Midbrain (tissue), 1 donor: ENCODE data around the gene ALG14.
"Not testable (repeated sequence)": the region's sequence is repeated elsewhere in the genome, so short reads cannot be mapped to it uniquely, and the experiment has no call there.

Experiments used
- DNase-seq: peaks from one replicate; lab custom pipeline; 2025; lab: John Stamatoyannopoulos, UW

Gene ALG14, protein sequence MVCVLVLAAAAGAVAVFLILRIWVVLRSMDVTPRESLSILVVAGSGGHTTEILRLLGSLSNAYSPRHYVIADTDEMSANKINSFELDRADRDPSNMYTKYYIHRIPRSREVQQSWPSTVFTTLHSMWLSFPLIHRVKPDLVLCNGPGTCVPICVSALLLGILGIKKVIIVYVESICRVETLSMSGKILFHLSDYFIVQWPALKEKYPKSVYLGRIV

DNA sequence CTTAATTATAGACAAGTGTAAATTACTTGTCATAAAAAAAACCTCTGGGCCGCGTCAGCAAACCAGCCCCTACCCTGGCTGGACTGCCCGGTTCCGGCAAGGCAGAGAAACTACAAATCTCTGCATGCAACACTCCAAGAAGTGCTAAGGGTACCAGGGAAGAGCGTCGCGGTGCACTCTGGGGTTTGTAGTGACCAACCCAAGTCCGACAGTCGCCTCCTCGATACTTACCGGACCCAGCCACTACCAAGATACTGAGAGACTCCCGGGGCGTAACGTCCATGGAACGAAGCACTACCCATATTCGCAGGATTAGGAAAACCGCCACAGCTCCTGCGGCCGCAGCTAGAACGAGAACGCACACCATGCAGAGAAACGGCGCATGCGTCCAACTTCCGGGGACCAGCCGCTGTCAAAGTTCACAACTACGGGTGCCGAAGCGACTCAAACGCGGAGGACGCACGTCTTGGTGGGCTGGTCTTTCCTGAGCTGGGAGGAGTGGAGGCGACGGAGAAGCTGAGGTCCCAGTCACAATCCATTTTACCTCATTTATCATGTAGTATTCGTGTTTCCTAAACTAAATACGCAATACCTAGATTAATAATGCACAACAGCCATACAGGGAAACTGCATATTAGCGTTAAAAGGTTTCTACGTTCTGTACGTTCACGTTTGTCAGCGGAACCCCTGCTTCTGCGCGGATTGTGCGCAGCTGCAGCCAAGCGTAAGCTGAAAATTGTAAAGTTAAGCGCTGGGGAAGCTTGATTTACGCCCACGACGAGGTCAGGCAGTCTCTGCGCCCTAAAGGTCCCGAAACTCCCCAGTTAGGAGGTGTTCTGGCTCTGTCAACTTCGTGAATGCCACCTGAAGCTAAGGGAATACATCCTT, at the start of gene ALG14:
ALG14 (minus strand) TSS at position 420 of the 888 bp plus-strand sequence; CDS start at position 367, 53 bp downstream.
- peak; percentile 96 for DNase-seq

DNA sequence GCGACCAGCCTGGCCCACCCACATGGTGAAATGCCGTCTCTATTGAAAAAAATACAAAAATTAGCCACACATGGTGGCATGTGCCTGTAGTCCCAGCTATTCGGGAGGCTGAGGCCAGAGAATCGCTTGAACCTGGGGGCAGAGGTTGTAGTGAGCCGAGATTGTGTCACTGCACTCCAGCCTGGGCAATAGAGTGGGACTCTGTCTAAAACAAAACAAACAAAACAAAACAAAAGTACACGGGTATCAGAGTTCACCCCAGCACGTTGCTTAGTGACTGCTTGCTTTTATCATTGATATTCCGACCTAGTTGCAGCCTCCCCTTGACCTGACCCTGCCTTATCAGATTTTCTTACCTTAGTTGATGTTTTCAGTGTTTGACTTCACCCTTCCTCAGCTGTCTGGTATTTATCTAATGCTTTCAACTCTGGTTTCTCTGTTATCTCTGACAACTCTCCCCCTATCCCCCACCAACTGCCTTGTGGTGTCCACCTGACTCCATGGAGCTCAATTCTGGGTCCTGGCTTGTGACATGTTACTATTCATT, 49.5 kb upstream of the ALG14 start:
- no peak for DNase-seq

DNA sequence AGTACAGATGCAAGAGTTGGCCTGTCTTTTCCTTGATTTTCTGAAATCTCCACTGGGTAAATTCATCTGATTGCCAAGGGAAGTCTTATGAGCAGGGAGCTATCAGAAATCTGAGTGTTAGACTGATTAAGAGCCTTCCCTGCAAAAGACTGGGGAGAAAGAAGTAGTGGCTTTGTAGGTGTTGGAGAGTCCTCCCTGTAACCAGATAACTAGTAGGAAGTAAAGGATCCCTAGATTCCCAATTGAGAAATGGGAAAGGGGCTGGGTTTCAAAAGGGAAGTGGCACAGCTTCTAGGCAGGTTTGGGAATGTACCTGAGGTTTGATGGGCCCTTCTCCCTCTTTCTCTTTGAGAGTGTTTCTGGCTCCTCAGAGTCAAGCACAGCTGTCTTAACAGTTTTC, 46.5 kb upstream of the ALG14 start:
- no peak for DNase-seq

DNA sequence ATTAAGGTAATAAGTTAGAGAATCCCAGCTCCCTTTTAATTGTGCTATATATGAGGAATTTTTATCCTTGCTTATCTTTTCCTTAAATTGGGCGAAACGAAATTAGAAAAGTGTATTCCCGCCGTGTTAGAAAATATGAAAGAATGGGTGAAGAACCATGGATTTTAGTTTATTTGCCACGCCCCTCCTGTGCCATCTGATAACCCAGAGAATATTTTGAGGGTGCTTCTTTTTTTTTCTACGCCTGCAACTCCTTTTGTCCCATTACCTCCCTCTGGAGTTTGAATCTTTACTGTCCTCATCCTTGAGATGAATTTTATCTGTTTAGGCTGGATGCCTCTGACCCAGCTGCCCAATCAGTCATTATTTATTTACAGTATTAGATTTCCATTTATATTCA, 46.0 kb upstream of the ALG14 start:
- no peak for DNase-seq

DNA sequence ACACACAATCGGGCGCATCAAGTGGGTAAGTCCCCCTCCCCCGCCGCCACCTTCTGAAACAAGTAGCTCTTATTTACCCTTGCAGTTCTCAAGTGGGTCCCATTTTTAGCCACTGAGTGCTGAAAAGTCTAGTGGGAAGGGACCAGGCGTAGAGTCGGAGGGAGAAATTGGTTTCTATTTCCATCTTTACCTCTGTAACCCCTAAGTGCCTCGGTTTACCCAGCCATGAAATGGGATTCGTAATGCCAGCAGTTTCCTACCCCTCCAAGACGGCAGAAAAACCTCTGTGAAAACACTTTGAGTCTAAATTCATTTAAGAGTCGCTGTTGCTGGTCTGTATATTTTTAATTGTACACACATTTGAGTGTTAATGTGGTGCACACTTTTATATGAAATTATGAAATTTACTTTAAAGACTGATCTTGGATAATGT, 45.3 kb upstream of the ALG14 start:
- no peak for DNase-seq

DNA sequence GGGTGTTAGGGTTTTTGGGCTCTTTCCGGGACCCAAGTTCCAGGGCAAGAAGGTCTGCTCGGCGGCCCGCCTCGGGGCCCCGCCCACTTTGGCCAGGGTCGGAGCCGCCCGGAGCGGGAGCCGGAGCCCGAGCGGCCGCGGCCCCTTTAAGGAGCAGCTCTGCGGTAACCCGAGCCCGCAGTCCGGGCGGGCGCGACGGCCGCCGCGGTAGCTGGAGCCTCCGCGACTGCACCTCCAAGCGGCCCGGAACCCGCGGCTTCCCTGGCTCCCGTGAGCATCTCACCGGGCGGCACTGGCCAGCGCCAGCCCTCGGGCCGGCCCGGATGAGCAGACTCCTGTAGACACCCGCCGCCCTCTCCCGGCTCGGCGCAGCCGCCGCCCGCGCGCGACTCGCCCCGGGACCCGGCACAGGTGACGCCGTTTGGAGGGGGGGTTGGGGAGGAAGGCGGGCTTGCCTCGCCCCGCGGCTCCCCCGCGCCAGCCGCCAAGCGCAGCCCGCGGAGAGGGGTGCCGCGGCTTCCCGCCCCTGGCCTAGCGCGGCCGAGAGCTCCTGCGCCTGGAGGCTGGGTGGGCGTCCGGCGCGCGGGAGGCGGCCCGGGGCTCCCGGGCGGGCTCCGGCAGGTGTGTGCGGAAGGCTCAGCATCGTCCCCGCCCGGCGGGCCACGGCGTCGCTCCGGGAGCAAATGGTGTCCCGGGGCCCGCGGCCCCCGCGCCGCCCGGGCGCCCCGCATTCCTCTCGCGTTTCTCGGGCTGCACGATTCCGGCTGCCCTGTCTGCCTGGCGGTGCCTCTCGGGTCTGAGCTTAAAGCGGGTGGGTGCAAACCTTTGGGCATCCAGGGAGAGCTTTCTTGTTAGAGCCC, 44.7 kb upstream of the ALG14 start, which contains the start of gene TLCD4:
TLCD4 (plus strand) TSS at position 149 of the 860 bp plus-strand sequence. CDS start 26,547 bp downstream, outside the sequence.
- peak; percentile 70 for DNase-seq

DNA sequence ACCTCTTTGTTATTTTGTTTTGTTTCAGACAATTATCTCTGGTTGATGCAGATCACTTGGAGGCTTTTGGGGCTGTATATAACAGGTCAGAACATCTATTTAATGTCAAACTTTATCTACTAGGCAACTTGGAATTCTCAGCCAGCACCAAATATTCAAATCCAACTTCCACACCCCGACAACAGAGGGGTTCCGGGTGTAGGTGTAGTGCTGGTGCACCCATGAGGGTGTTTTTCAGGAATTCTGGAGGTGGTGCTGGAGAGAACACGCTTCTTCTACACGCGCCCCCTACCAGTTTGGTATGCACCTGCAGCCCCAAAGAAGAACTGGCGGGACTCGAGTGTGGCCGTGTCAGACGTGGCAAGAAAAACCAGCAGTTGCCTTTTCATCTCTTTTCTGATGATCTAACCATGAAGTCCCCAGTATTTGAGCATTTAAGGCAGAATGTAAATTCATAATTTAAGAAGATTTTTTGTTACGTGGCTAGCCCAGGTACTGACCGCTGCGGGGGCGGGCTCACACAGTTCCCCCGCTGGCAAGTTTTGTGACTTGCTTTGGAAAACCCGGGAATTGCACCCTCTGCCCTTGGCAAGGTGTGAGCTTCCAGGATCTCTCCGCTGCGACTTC, 43.9 kb upstream of the ALG14 start:
- DNase-seq: peak; percentile 70

DNA sequence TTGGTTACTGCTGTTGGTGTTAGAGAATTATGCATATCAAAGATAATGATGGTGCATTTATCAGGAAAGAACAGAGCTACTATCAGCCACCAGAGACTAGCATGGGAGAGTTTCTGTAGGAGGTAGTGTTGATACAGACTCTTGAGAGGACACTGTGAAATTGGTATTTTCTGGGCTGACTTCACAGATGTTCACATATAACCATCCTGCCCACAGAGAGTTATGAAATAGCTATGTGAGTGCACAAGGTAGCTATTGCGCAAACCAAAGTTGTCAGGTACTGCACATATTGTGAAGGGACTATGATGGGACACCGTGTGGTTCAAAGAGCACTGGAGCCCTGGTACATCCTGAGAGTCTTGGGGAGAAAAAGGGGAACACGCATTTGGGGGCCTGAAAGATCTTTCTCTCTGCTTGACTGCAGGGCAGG, 43.0 kb upstream of the ALG14 start:
- no peak for DNase-seq

DNA sequence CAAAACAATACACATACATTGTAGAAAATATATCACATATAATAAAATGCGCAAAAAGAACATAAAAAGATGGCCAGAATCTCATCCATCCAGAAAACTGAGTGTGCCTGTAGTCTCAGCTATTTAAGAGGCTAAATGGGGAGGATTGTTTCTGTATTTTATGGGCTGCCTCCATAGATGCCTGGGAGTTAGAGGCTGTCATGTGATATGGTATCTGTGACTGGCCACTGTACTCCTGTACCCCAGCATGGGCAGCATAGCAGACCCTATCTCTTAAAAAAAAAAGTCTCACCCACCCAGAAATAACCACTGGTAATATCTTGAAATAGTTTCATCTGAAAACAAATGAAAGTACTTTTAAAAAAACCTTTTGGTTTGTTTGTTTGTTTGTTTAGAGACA, 40.9 kb upstream of the ALG14 start:
- DNase-seq: no peak

DNA sequence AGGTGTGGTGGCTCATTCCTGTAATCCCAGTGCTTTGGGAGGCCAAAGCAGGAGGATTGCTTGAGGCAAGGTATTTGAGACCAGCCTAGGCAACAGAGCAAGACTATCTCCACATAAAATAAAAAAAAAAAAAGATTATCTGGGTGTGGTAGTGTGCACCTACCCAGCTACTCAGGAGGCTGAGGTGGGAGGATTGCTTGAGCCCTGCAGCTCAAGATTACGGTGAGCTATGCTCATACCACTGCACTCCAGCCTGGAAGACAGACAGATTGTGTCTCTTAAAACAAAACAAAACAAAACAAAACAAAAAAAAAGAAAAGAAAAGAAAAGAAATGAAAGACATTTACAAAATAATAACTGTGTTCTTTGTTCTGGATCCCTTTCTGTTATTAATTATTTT, 38.3 kb upstream of the ALG14 start:
- DNase-seq: no peak

DNA sequence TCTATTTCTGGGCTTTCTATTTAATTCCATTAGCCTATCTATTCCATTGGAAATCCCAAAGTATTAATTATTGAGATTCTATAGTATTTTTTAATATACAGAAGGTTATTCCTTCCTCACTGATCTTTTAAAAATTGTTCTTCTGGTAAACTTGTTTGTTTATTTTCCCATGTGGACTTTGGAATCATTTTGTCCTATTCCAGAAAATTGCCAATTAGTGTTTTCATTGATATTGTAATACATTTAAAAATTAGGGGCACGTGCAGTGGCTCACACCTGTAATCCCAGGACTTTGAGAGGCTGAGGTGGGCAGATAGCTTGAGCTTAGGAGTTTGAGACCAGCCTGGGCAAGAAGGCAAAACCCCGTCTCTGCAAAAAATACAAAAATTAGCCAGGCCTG, 36.0 kb upstream of the ALG14 start:
- no peak for DNase-seq

DNA sequence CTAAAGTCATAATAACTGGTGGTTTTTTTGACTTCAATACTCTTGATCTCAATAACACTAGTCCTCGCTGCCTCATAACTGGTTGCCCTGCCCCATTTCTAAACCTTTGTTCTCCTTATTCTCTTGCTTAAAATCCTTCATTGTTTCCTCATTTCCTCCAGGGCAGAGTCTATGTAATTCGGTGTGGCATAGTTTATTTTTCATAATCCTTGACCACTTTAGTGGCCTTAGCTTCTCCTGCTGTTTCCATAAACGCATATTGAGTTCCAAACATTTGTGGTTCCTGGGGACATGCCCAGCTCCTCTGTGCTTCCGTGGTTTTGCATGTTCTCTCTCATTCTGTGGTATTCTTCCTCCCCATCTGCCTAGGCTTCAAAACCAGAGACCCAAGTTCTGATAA, 25.4 kb upstream of the ALG14 start:
- DNase-seq: no peak

DNA sequence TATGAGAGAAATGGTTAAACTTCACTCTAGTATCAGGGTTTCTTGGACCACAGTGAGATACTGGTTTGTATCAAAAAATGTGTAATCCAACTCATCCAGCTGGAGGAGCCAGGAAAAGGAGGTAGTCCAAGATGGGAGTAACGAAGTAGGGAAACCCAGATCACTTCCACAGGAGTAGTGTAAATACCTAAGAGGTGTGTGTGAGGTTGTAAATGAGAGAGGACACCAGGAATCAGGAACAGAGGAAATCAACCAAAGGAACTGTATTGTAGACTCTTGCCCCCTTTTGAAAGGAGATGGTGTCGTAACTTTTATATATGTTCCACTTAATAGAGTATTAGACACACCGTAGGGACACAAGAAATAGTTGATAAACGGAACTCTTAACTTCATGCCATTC, 24.7 kb upstream of the ALG14 start:
- no peak for DNase-seq

DNA sequence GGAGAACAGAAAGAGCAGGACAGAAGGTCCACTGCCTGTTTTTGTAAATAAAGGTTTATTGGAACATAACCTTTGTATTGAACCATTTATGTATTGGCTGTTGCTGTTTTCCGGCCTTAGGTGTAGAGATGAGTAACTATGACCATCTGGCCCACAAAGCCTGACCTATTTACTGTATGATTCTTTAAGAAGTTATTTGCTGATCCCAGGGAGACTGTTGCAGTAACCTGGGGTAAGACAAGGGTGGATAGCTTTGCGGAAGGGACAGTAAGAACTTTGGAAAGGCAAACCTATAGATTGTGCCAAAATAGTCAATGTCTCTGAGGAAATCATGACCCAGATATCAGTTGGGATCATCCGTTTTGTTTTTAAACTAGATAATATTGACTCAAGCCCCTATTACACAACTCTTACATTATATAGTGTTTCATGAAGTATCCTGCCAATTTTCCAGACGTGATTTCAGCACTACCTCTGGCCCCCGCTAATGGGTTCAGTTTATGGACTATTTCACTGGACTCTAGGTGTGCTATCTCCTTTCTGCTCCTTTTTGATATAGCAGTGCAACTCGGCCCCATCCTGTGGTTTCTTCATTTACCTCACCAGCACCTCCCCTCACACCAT, 23.6 kb upstream of the ALG14 start:
- no peak for DNase-seq

DNA sequence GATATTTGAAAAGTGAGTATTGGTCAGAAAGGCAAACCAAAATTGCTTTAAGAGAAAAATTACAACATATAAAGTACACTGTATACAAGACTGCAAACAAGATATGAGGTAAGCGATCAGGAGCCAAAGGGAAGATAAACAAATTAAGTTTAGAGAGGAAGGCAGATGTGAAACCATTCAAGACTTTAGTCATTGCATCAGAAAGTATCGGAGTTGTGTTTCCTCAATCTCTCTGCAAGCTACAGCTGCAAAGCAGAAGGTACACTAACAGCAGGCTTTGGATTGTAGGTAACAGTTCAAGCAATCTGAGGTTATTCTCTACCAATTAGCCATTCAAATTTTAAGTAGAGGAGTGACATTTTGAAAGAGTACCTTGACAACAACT, 23.1 kb upstream of the ALG14 start:
- DNase-seq: no peak

DNA sequence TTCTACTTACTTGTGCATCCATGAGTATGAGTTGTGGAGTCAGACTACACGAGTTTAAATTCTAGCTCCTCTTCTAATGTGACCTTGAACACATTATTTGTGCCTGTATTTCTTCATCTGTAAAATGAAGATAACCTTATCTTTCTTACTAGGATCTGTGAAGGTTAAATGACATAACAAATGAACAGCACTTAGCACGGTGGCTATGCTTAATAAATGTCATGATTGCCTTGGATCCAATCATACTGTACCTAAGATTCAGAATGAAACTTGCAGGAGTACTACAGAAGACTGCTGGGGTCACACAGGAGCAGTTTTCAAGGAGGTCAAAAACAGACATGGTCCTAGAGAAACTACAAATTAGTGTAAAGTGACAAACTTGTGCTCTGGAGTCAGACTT, 22.2 kb upstream of the ALG14 start:
- no peak for DNase-seq

DNA sequence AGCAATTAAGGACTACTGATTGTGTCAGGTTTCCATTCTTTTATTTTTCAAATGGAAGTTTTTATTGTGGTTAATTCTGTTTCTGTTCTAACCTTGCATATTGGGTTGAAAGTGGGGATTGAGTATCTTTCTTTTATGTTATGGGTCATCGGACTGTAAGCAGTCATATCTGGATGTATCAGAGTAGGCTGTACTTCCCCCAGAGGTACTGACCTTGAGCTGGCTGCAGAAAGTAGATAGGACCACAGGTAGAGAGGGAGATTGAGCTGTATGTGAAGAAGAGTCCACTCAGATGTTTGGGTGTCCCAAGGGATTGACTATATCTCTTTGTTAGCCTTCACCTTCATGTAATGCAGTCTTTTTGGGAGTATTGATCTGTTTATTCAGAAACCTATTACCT, 20.5 kb upstream of the ALG14 start:
- no peak for DNase-seq

DNA sequence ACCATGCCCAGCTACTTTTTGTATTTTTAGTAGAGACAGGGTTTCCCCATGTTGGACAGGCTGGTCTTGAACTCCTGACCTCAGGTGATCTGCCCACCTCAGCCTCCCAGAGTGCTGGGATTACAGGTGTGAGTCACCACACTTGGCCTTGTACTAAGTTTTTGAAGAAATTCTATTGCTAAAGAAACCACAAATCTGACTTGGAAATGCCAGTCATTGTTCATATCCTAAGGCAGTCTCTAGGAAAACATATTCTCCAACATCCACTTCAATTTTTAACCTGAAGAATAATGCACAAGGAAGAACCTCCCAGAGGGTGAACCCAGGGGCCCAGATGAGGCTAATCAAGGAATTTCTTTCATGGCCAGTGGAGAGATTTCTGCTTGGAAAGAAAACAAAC, 20.1 kb upstream of the ALG14 start:
- not testable (repeated sequence) for DNase-seq

DNA sequence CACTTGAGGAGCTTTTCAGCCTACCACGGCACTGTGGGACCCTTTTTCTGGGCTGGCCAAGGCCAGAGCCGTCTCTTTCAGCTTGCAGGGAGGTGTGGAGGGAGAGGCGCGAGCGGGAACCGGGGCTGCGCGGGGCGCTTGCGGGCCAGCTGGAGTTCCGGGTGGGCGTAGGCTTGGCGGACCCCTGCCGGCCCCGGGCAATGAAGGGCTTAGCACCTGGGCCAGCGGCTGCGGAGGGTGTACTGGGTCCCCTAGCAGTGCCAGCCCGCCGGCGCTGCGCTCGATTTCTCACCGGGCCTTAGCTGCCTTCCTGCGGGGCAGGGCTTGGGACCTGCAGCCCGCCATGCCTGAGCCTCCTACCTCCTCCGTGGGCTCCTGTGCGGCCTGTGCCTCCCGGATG, 18.5 kb upstream of the ALG14 start:
- DNase-seq: not testable (repeated sequence)

DNA sequence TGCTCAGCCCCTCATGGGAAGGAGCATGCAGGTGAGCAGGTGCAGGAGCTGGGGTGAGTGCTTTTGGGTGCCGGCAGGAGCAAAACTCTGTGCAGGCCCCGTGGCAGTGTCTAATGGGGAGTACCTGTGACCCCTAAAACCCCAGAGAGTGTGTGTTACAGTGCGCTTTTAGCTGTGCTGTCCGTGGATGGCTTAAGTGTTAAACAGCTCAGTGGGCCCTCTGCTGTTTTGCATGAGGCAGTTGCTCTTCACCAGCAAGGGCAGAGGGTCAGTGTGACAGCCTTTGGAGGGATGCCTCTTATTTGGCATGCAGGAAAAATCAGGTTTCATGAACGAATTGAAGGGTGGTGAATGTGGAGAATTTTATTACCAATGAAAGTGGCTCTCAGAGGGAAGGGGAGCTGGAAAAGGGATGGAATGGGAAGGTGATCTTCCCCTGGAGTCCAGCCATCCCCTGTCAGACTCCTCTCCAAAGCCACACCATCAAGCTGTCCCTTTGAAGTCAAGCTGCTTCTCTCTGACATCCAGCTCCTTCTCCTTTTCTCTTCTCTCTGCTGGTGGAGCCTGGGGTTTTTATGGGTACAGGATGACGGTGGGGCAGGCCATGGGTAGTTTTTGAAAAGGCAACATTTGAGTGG, 17.0 kb upstream of the ALG14 start:
- DNase-seq: no peak

DNA sequence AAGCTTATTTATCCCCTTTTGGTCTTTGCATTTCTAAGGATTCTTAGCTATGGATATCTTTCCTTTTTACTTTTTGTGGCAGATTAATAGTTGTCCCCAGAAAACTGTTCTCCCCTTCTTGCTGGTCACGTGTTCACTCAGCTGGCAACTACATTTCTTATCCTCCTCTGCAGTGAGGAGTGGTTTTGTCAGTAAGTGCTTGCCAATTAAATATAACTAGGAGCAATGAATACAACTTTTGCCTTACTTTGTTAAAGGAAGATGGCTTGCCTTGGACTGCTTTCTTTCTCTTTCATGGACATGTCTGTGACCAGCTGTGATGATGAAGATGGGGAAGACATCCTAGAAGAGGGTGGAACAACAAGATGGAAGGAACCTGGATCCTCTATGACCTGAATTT, 15.6 kb upstream of the ALG14 start:
- no peak for DNase-seq
